Kidney epithelial cell (primary cell): ENCODE results near the gene RNF13. TPM values are rescaled to one million over a fixed set of nuclear protein-coding genes. Genes with fewer than 3 reads are reported as not detected.

Experiments
- DNase-seq: peaks from one replicate; pipeline ENCODE4 v3.0.0-alpha.2; 2010; ENCODE audit warnings: low read depth
- H3K27me3 ChIP-seq: 2 replicates; pipeline ENCODE4 v1.6.0; 2011; ENCODE audit warnings: low read length; ENCODE audit not compliant: control insufficient read depth, insufficient read depth
- H3K36me3 ChIP-seq: 2 replicates; pipeline ENCODE4 v1.5.1; 2011; ENCODE audit warnings: low read length; ENCODE audit not compliant: control insufficient read depth, insufficient read depth
- H3K4me3 ChIP-seq: 2 replicates; pipeline ENCODE4 v1.5.1; 2011; ENCODE audit warnings: low read depth, mild to moderate bottlenecking, control low read depth, low read length
- CTCF ChIP-seq: IDR thresholded peaks from 2 replicates; pipeline ENCODE4 v1.5.1; 2011; ENCODE audit warnings: mild to moderate bottlenecking, moderate library complexity, low read length, control low read depth, inconsistent platforms; ENCODE audit not compliant: insufficient read depth, poor library complexity, severe bottlenecking
- total RNA-seq: library from RNA; depleted of rRNA; stranded (reverse); fragments of >200 nt; gene quantifications from 2 replicates; pipeline ENCODE4 v1.2.3, GENCODE V29; 2015

RNF13 gene
- total RNA-seq, 1 donor from 2014 or later: 43.4 TPM

DNA sequence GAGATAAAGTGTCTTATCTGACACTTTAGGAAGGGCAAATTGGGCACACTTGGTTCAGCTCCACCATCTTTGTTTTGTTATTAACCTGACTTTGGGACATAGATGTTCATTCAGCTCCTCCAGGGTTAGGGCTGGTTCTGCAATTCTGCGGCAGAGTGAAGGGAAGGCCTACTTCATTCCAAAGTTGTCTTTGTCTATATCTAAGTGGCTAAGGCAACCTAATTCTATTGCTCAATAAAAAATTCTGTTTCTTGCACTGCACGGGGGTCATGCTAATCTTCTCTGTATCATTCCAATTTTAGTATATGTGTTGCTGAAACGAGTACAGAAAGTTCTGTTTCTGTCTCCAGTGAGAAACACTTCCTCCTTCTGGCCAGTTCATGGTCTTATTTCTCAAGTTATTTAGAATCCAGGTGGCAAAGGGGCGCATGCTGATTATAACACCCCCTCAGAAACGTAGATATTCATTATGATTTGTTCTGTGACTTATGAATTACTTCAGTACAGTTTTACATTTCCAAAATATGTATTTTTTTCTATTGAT lies 104.2 kb downstream of the RNF13 start:
- Histone ChIP-seq H3K4me3 (no peak overlapping the region), H3K27me3 (no peaks in the 10 kb centered on the region), H3K36me3 (no peaks in the 10 kb centered on the region)
- DNase-seq: no peak
- no peak for TF ChIP-seq CTCF

GRCh38 chr3:149919509-149919908 lies 106.5 kb downstream of the RNF13 start:
- H3K27me3 ChIP-seq: no peaks in the 10 kb centered on the region
- DNase-seq: no peak
- no peak for TF ChIP-seq CTCF

GRCh38 chr3:149920119-149920518 lies 107.1 kb downstream of the RNF13 start:
- H3K36me3 ChIP-seq: no peaks in the 10 kb centered on the region
- TF ChIP-seq CTCF: no peak
- H3K27me3 ChIP-seq: no peaks in the 10 kb centered on the region
- no peak overlapping the region for H3K4me3 ChIP-seq
- DNase-seq: no peak

More at GRCh38 chr3:149919509-149919908, 106.5 kb downstream of the RNF13 start:
- H3K36me3 ChIP-seq: no peaks in the 10 kb centered on the region
- H3K4me3 ChIP-seq: no peak overlapping the region

DNA sequence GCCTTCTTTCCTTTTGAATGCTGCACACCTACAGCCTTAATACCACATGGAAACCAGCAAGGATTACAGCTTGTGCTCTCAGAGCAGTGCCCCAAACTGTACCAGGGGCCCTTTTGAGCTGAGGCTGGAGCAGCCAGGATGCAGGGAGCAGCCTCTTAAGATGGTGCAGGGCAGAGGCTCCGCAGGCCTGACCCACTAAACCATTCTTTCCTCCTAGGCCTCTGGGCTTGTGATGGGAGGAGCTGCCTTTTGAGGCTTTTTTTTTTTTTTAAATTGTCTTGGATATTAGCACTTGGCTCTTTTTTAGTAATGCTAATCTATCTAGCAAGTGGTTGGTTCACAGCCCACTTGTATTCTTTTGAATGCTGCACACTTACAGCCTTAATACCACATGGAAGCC lies 120.0 kb downstream of the RNF13 start:
- TF ChIP-seq CTCF: no peak
- no peaks in the 10 kb centered on the region for H3K27me3 ChIP-seq
- no peak for DNase-seq
- H3K36me3 ChIP-seq: no peaks in the 10 kb centered on the region
- no peak overlapping the region for H3K4me3 ChIP-seq

- TF ChIP-seq CTCF: no peak
- no peak for DNase-seq
- Histone ChIP-seq H3K4me3 (no peak overlapping the region), H3K36me3 (no peaks in the 10 kb centered on the region), H3K27me3 (no peaks in the 10 kb centered on the region)
These were observed 120.8 kb downstream of the RNF13 start for GRCh38 chr3:149933858-149934257.

DNA sequence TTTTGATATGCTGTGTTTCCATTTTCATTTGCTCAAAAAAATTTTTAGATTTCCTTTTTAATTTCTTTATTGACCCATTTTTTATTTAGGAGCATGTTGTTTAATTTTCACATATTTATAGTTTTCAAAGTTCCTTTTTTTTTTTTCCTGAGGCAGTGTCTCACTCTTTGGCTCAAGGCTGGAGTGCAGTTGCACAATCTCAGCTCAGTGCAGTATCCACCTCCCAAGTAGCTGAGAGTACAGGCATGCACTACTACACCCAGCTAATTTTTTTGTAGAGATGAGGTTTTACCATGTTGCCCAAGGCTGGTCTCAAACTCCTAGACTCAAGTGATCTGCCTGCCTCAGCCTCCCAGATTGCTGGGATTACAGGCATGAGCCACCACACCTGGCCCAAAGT lies 121.5 kb downstream of the RNF13 start:
- no peaks in the 10 kb centered on the region for H3K36me3 ChIP-seq
- TF ChIP-seq CTCF: no peak
- H3K4me3 ChIP-seq: no peak overlapping the region
- no peaks in the 10 kb centered on the region for H3K27me3 ChIP-seq
- DNase-seq: no peak
